ENCODE results near the gene SEMA3G.

- TF ChIP-seq CTCF (conservative IDR thresholded peaks at IDR 0.05) (no peak), EZH2 (IDR thresholded peaks at IDR 0.05; ENCODE audit: low read depth) (no peak)
Observed at GRCh38 chr3:52443791-52444687, 864 bp downstream of the SEMA3G start.
